Measurements from ENCODE around the gene MUL1.
A peak's percentile ranks its signal among the peaks of the same experiment; 100 is the strongest.
"Not testable (repeated sequence)": the region's sequence is repeated elsewhere in the genome, so short reads cannot be mapped to it uniquely, and the experiment has no call there.

MUL1 gene

GRCh38 chr1:20507564-20508410 lies at the start of gene MUL1:
MUL1 (minus strand) TSS chr1:20508151; CDS start chr1:20508024, 127 bp downstream.
- DNase-seq: peak; percentile 35

GRCh38 chr1:20555758-20556120 lies 47.8 kb upstream of the MUL1 start:
- DNase-seq: no peak

- no peak for DNase-seq
Measured at GRCh38 chr1:20555025-20555757, 47.2 kb upstream of the MUL1 start.

GRCh38 chr1:20552728-20553445 lies 44.9 kb upstream of the MUL1 start:
- DNase-seq: no peak

GRCh38 chr1:20551945-20552727 lies 44.2 kb upstream of the MUL1 start, which contains the start of gene FAM43B:
FAM43B (plus strand) TSS chr1:20552573; CDS start chr1:20552974, 401 bp downstream.
- DNase-seq: no peak

- DNase-seq: no peak
Measured at GRCh38 chr1:20551161-20551560, 43.2 kb upstream of the MUL1 start.

- DNase-seq: no peak
Measured at GRCh38 chr1:20546637-20547036, 38.7 kb upstream of the MUL1 start.

- DNase-seq: no peak
Measured at GRCh38 chr1:20540281-20540680, 32.3 kb upstream of the MUL1 start.

GRCh38 chr1:20538760-20539551 lies 31.0 kb upstream of the MUL1 start:
- DNase-seq: no peak

GRCh38 chr1:20538227-20538626 lies 30.3 kb upstream of the MUL1 start:
- DNase-seq: no peak

GRCh38 chr1:20534659-20535417 lies 26.9 kb upstream of the MUL1 start:
- no peak for DNase-seq

- DNase-seq: no peak
Measured at GRCh38 chr1:20533635-20534034, 25.7 kb upstream of the MUL1 start.

- DNase-seq: peak; percentile 9
Measured at GRCh38 chr1:20530901-20531300, 22.9 kb upstream of the MUL1 start.

GRCh38 chr1:20530306-20530705 lies 22.4 kb upstream of the MUL1 start:
- DNase-seq: peak; percentile 34

- no peak for DNase-seq
Measured at GRCh38 chr1:20528221-20528620, 20.3 kb upstream of the MUL1 start.

- no peak for DNase-seq
Measured at GRCh38 chr1:20526267-20526666, 18.3 kb upstream of the MUL1 start.

GRCh38 chr1:20521960-20522861 lies 14.3 kb upstream of the MUL1 start:
- peak; percentile 37 for DNase-seq

GRCh38 chr1:20519609-20520262 lies 11.8 kb upstream of the MUL1 start:
- DNase-seq: not testable (repeated sequence)

All from NCI-H748 treated with DMSO at 0.1 percent for 48 hours (cell line).